ENCODE results near the gene SLMAP. TPM values are rescaled to one million over a fixed set of nuclear protein-coding genes. Genes with fewer than 3 reads are reported as not detected.

Gene SLMAP
- total and polyA plus RNA-seq, 2 donors (not counting 1 experiment from before 2014, with no cell fraction given) = 9.7 to 67.2 TPM

- no peaks in the 10 kb centered on the region for H3K27me3 ChIP-seq (replicated peaks in 1 of 4; ENCODE audit: control extremely low read depth in 1 of 4, control insufficient read depth in 3 of 4, insufficient read depth in 4 of 4, low read length in 3 of 4)
- no peak overlapping the region for H3K27ac ChIP-seq (ENCODE audit: low read length in 2 of 2)
- no peak overlapping the region for H3K4me3 Mint-ChIP-seq
- H3K4me3 ChIP-seq (ENCODE audit: control extremely low read depth in 1 of 5, extremely low read depth in 1 of 5, insufficient read depth in 1 of 5, low read depth in 2 of 5, low read length in 4 of 5) = no peak overlapping the region
- H3K27me3 Mint-ChIP-seq = peaks cover under 1% of the 10 kb centered on the region
- H3K4me2 ChIP-seq (replicated peaks; ENCODE audit: low read depth, low read length, poor library complexity, severe bottlenecking) = no peak overlapping the region
- no peaks in the 10 kb centered on the region for H4K20me1 ChIP-seq (ENCODE audit: control insufficient read depth, insufficient read depth, low read length, poor library complexity, severe bottlenecking)
- H3K79me2 ChIP-seq (ENCODE audit: control insufficient read depth, insufficient read depth, low read length) = no peaks in the 10 kb centered on the region
- H3K9me3 Mint-ChIP-seq (ENCODE audit: insufficient read depth) = no peaks in the 10 kb centered on the region
- H3K4me1 Mint-ChIP-seq = no peaks in the 10 kb centered on the region
- ATAC-seq (ENCODE audit: low read depth) (no peak), DNase-seq (no peak)
- H3K4me1 ChIP-seq (ENCODE audit: control insufficient read depth in 2 of 2, insufficient read depth in 2 of 2, low read length in 2 of 2) = no peaks in the 10 kb centered on the region
- ChIA-PET CTCF (no interaction called here), POLR2A (no interaction called here)
- WGBS (ENCODE audit: insufficient coverage) = no CpG with 5 or more reads among the region's 3 CpGs
- intact Hi-C loops (cut with micrococcal nuclease) = no loop called here
- no peaks in the 10 kb centered on the region for H3K9me3 ChIP-seq (ENCODE audit: control extremely low read depth in 1 of 3, control insufficient read depth in 2 of 3, insufficient read depth in 1 of 3, low read length in 2 of 3)
- no peak overlapping the region for H3K9ac ChIP-seq (ENCODE audit: low read length)
- no peaks in the 10 kb centered on the region for H3K36me3 ChIP-seq (replicated peaks in 1 of 2; ENCODE audit: control extremely low read depth in 1 of 2, control insufficient read depth in 1 of 2, extremely low read depth in 1 of 2, insufficient read depth in 2 of 2, low read length in 1 of 2)
- TF ChIP-seq EZH2 (IDR thresholded peaks at IDR 0.05; ENCODE audit: borderline replicate concordance, insufficient read depth, low read depth, low read length, poor library complexity, severe bottlenecking) (no peak), CTCF (IDR thresholded peaks at IDR 0.05) (no peak)
- H2AFZ ChIP-seq (ENCODE audit: insufficient read depth, low read depth, low read length, poor library complexity, severe bottlenecking) = no peak overlapping the region
- H3K27ac Mint-ChIP-seq = no peak overlapping the region
Observed at GRCh38 chr3:57730682-57731081, 25.4 kb upstream of the SLMAP start.

- POLR2A ChIA-PET = no interaction called here
- no peak for DNase-seq
- H3K27me3 ChIP-seq (replicated peaks in 1 of 4; ENCODE audit: control extremely low read depth in 1 of 4, control insufficient read depth in 3 of 4, insufficient read depth in 4 of 4, low read length in 3 of 4) = no peaks in the 10 kb centered on the region
- H3K4me3 ChIP-seq (ENCODE audit: control extremely low read depth in 1 of 5, extremely low read depth in 1 of 5, insufficient read depth in 1 of 5, low read depth in 2 of 5, low read length in 4 of 5) = no peak overlapping the region
- no peak for TF ChIP-seq EZH2 (IDR thresholded peaks at IDR 0.05; ENCODE audit: borderline replicate concordance, insufficient read depth, low read depth, low read length, poor library complexity, severe bottlenecking)
- no peak for TF ChIP-seq CTCF (IDR thresholded peaks at IDR 0.05)
- intact Hi-C loops (cut with micrococcal nuclease) = no loop called here
- Mint-ChIP-seq H3K4me3 (no peak overlapping the region), H3K4me1 (no peaks in the 10 kb centered on the region), H3K27me3 (no peaks in the 10 kb centered on the region), H3K9me3 (ENCODE audit: insufficient read depth) (no peaks in the 10 kb centered on the region), H3K27ac (no peak overlapping the region)
- no CpG with 5 or more reads among the region's 1 CpG for WGBS (ENCODE audit: insufficient coverage)
- H3K4me2 ChIP-seq (replicated peaks; ENCODE audit: low read depth, low read length, poor library complexity, severe bottlenecking) = no peak overlapping the region
- H3K27ac ChIP-seq (ENCODE audit: low read length in 2 of 2) = no peak overlapping the region
- no peaks in the 10 kb centered on the region for H3K4me1 ChIP-seq (ENCODE audit: control insufficient read depth in 2 of 2, insufficient read depth in 2 of 2, low read length in 2 of 2)
- CTCF ChIA-PET = no interaction called here
- H2AFZ ChIP-seq (ENCODE audit: insufficient read depth, low read depth, low read length, poor library complexity, severe bottlenecking) = no peak overlapping the region
- H3K36me3 ChIP-seq (replicated peaks in 1 of 2; ENCODE audit: control extremely low read depth in 1 of 2, control insufficient read depth in 1 of 2, extremely low read depth in 1 of 2, insufficient read depth in 2 of 2, low read length in 1 of 2) = no peaks in the 10 kb centered on the region
- no peaks in the 10 kb centered on the region for H3K79me2 ChIP-seq (ENCODE audit: control insufficient read depth, insufficient read depth, low read length)
- no peak for ATAC-seq (ENCODE audit: low read depth)
- H3K9ac ChIP-seq (ENCODE audit: low read length) = no peak overlapping the region
- no peaks in the 10 kb centered on the region for H4K20me1 ChIP-seq (ENCODE audit: control insufficient read depth, insufficient read depth, low read length, poor library complexity, severe bottlenecking)
- no peaks in the 10 kb centered on the region for H3K9me3 ChIP-seq (ENCODE audit: control extremely low read depth in 1 of 3, control insufficient read depth in 2 of 3, insufficient read depth in 1 of 3, low read length in 2 of 3)
Observed at GRCh38 chr3:57731311-57731710, 24.8 kb upstream of the SLMAP start.

Data from B cell (primary cell).